GM18517 (cell line): Measurements from ENCODE around the gene CAP1.
"Not testable (repeated sequence)": the region's sequence is repeated elsewhere in the genome, so short reads cannot be mapped to it uniquely, and the experiment has no call there.

Source experiments
- ATAC-seq: cut with Tn5 transposase; IDR thresholded peaks from one replicate; pipeline ENCODE4 v1.9.1; 2021; ENCODE audit warnings: mild to moderate bottlenecking, moderate library complexity; ENCODE audit not compliant: unreplicated experiment

The CAP1 gene

GRCh38 chr1:40030528-40031135 lies 9.9 kb upstream of the CAP1 start:
- no peak for ATAC-seq

- ATAC-seq = no peak
Measured at GRCh38 chr1:40032240-40032891, 8.2 kb upstream of the CAP1 start.

GRCh38 chr1:40034869-40035268 lies 5.7 kb upstream of the CAP1 start:
- ATAC-seq = no peak

GRCh38 chr1:40036574-40036973 lies 4.0 kb upstream of the CAP1 start:
- ATAC-seq = no peak

GRCh38 chr1:40037254-40037653 lies 3.3 kb upstream of the CAP1 start:
- ATAC-seq = not testable (repeated sequence)

- ATAC-seq = no peak
Measured at GRCh38 chr1:40038697-40039096, 1.8 kb upstream of the CAP1 start.

- peak; percentile 6 for ATAC-seq
Measured at GRCh38 chr1:40039245-40039756, 1.2 kb upstream of the CAP1 start.

- ATAC-seq = peak; percentile 61
Measured at GRCh38 chr1:40039757-40040510, 595 bp upstream of the CAP1 start.

- ATAC-seq = no peak
Measured at GRCh38 chr1:40041466-40041838, 923 bp downstream of the CAP1 start.

GRCh38 chr1:40042341-40042740 lies 1.8 kb downstream of the CAP1 start:
- ATAC-seq = no peak

GRCh38 chr1:40044110-40044509 lies 3.6 kb downstream of the CAP1 start:
- ATAC-seq = no peak

- ATAC-seq = no peak
Measured at GRCh38 chr1:40045182-40045581, 4.7 kb downstream of the CAP1 start.

- no peak for ATAC-seq
Measured at GRCh38 chr1:40045766-40046165, 5.2 kb downstream of the CAP1 start.

GRCh38 chr1:40047276-40047675 lies 6.7 kb downstream of the CAP1 start:
- ATAC-seq = no peak

- no peak for ATAC-seq
Measured at GRCh38 chr1:40047769-40048168, 7.2 kb downstream of the CAP1 start.

GRCh38 chr1:40049725-40050124 lies 9.2 kb downstream of the CAP1 start:
- no peak for ATAC-seq

GRCh38 chr1:40050863-40051262 lies 10.3 kb downstream of the CAP1 start:
- ATAC-seq = no peak

GRCh38 chr1:40053138-40053887 lies 12.8 kb downstream of the CAP1 start:
- no peak for ATAC-seq

GRCh38 chr1:40056519-40057309 lies 16.2 kb downstream of the CAP1 start:
- ATAC-seq = no peak

- no peak for ATAC-seq
Measured at GRCh38 chr1:40057310-40058030, 16.9 kb downstream of the CAP1 start.
